ENCODE measurements around the gene KLHL11. TPM values are rescaled to one million over a fixed set of nuclear protein-coding genes. Genes with fewer than 3 reads are reported as not detected.

KLHL11 gene
- polyA plus RNA-seq, 1 of the 3 experiments (the other 2 are of a cell fraction) = 2.6 TPM

GRCh38 chr17:41864498-41864835, 756 bp downstream of the KLHL11 start:
- Histone ChIP-seq H3K27ac (ENCODE audit: low read depth in 2 of 2, low read length in 1 of 2) (peak overlapping the region; percentile 72 to 88; a peak in 3 of 4 replicates), H3K9me2 (no peaks in the 10 kb centered on the region), H2AFZ (ENCODE audit: low read depth) (peak overlapping the region; percentile 86), H3K9ac (peak overlapping the region; percentile 92), H3K27me3 (ENCODE audit: insufficient read depth) (no peaks in the 10 kb centered on the region), H3K79me2 (ENCODE audit: insufficient read depth) (peaks cover 55% of the 10 kb centered on the region), H3K4me3 (ENCODE audit: low read depth in 2 of 2, low read length in 1 of 2) (peak overlapping the region; percentile 91 to 95), H3K4me1 (ENCODE audit: control insufficient read depth in 1 of 2, insufficient read depth in 2 of 2, low read depth in 1 of 2, low read length in 1 of 2) (peaks cover 5 to 23% of the 10 kb centered on the region in 2 experiments; a peak in 2 of 4 replicates), H3K36me3 (replicated peaks in 1 of 2; ENCODE audit: control insufficient read depth in 1 of 2, insufficient read depth in 2 of 2, low read length in 1 of 2) (peaks cover 23 to 25% of the 10 kb centered on the region in 2 experiments), H3F3A (replicated peaks; ENCODE audit: insufficient read depth) (peaks cover 27% of the 10 kb centered on the region), H3K4me2 (peak overlapping the region; percentile 91), H3K9me3 (no peaks in the 10 kb centered on the region), H4K20me1 (ENCODE audit: insufficient read depth) (peaks cover 43% of the 10 kb centered on the region)
- no peak for TF ChIP-seq JUND (IDR thresholded peaks at IDR 0.05)
- TF ChIP-seq YY1 (IDR thresholded peaks at IDR 0.05; ENCODE audit: low read depth) = no peak
- no peak for TF ChIP-seq SMC3 (IDR thresholded peaks at IDR 0.05; ENCODE audit: low read depth, low read length)
- no peak for TF ChIP-seq USF2 (IDR thresholded peaks at IDR 0.05; ENCODE audit: borderline replicate concordance, low read depth, low read length)
- peak; percentile 20; the same call in 1 of the 2 replicates for TF ChIP-seq SIN3A (IDR thresholded peaks at IDR 0.05; ENCODE audit: borderline replicate concordance, low read depth, low read length)
- ChIA-PET CTCF (interaction anchor here (1.2 to 1.9 kb wide), 4 partner anchors 9 to 127 kb away, joined by 3 to 5 read pairs (median 4); no protein-coding TSS in a partner anchor), POLR2A (interaction anchor here (0.6 to 2.8 kb wide), 9 partner anchors 29 to 237 kb away, joined by 3 to 12 read pairs (median 4); partner anchors contain the start of genes DNAJC7, EIF1, FKBP10 and NT5C3B)
- 2% methylated on average over 12 of the region's 25 CpGs for WGBS (ENCODE audit: low lambda C conversion rate)
- no peak for DNase-seq

GRCh38 chr17:41863074-41863848, 2.0 kb downstream of the KLHL11 start:
- Histone ChIP-seq H2AFZ (ENCODE audit: low read depth) (no peak overlapping the region), H3F3A (replicated peaks; ENCODE audit: insufficient read depth) (peaks cover 17% of the 10 kb centered on the region), H3K4me2 (peak overlapping the region; percentile 91), H3K9me2 (no peaks in the 10 kb centered on the region), H3K4me1 (ENCODE audit: control insufficient read depth in 1 of 2, insufficient read depth in 2 of 2, low read depth in 1 of 2, low read length in 1 of 2) (peaks cover 5 to 24% of the 10 kb centered on the region in 2 experiments; a peak in 2 of 4 replicates), H3K27ac (ENCODE audit: low read depth in 2 of 2, low read length in 1 of 2) (no peak overlapping the region), H3K27me3 (ENCODE audit: insufficient read depth) (no peaks in the 10 kb centered on the region), H3K36me3 (replicated peaks in 1 of 2; ENCODE audit: control insufficient read depth in 1 of 2, insufficient read depth in 2 of 2, low read length in 1 of 2) (peaks cover 13 to 15% of the 10 kb centered on the region in 2 experiments), H3K9me3 (no peaks in the 10 kb centered on the region), H3K79me2 (ENCODE audit: insufficient read depth) (peaks cover 68% of the 10 kb centered on the region), H3K4me3 (ENCODE audit: low read depth in 2 of 2, low read length in 1 of 2) (peak overlapping the region; percentile 91 to 95; a peak in 3 of 4 replicates), H4K20me1 (ENCODE audit: insufficient read depth) (peaks cover 46% of the 10 kb centered on the region), H3K9ac (peak overlapping the region; percentile 92; the same call in 1 of the 2 replicates)
- DNase-seq = no peak
- ChIA-PET POLR2A (interaction anchor here (2.8 kb wide), 1 partner anchor 51 kb away, joined by 12 read pairs; the partner anchor contains the start of genes FKBP10 and P3H4), CTCF (interaction anchor here (1.2 kb wide), 1 partner anchor 8 kb away, joined by 3 read pairs; no protein-coding TSS in a partner anchor)
- WGBS (ENCODE audit: low lambda C conversion rate) = 81% methylated on average over 18 of the region's 18 CpGs
- TF ChIP-seq, protein P1, sequence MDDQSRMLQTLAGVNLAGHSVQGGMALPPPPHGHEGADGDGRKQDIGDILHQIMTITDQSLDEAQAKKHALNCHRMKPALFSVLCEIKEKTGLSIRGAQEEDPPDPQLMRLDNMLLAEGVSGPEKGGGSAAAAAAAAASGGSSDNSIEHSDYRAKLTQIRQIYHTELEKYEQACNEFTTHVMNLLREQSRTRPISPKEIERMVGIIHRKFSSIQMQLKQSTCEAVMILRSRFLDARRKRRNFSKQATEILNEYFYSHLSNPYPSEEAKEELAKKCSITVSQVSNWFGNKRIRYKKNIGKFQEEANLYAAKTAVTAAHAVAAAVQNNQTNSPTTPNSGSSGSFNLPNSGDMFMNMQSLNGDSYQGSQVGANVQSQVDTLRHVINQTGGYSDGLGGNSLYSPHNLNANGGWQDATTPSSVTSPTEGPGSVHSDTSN (IDR thresholded peaks at IDR 0.05) = no peak
- TF ChIP-seq NFIC (IDR thresholded peaks at IDR 0.05; ENCODE audit: borderline replicate concordance) = no peak
- TF ChIP-seq, protein P2, sequence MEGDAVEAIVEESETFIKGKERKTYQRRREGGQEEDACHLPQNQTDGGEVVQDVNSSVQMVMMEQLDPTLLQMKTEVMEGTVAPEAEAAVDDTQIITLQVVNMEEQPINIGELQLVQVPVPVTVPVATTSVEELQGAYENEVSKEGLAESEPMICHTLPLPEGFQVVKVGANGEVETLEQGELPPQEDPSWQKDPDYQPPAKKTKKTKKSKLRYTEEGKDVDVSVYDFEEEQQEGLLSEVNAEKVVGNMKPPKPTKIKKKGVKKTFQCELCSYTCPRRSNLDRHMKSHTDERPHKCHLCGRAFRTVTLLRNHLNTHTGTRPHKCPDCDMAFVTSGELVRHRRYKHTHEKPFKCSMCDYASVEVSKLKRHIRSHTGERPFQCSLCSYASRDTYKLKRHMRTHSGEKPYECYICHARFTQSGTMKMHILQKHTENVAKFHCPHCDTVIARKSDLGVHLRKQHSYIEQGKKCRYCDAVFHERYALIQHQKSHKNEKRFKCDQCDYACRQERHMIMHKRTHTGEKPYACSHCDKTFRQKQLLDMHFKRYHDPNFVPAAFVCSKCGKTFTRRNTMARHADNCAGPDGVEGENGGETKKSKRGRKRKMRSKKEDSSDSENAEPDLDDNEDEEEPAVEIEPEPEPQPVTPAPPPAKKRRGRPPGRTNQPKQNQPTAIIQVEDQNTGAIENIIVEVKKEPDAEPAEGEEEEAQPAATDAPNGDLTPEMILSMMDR (IDR thresholded peaks at IDR 0.05) = no peak
- no peak for TF ChIP-seq POLR2AphosphoS5 (IDR thresholded peaks at IDR 0.05; ENCODE audit: low read depth, low read length)
- no peak for TF ChIP-seq RCOR1 (IDR thresholded peaks at IDR 0.05; ENCODE audit: low read length)
- TF ChIP-seq TEAD4 (IDR thresholded peaks at IDR 0.05; ENCODE audit: borderline replicate concordance, insufficient read depth) = no peak
- no peak for TF ChIP-seq RFX5 (IDR thresholded peaks at IDR 0.05; ENCODE audit: low read length)
